C4-2B (cell line): ENCODE results near the gene HS2ST1.

Experiments used
- ZFX ChIP-seq: fragments of 450-650 bp; IDR thresholded peaks from 2 replicates; pipeline ENCODE4 v1.6.1; 2017
- TF ChIP-seq, protein P1 (sequence below): fragments of 450-650 bp; conservative IDR thresholded peaks from 2 replicates; pipeline ENCODE4 v1.5.1; 2017; ENCODE audit warnings: mild to moderate bottlenecking

GRCh38 chr1:86987446-86987845 is 73.0 kb downstream of the HS2ST1 start:
- TF ChIP-seq, protein P1, sequence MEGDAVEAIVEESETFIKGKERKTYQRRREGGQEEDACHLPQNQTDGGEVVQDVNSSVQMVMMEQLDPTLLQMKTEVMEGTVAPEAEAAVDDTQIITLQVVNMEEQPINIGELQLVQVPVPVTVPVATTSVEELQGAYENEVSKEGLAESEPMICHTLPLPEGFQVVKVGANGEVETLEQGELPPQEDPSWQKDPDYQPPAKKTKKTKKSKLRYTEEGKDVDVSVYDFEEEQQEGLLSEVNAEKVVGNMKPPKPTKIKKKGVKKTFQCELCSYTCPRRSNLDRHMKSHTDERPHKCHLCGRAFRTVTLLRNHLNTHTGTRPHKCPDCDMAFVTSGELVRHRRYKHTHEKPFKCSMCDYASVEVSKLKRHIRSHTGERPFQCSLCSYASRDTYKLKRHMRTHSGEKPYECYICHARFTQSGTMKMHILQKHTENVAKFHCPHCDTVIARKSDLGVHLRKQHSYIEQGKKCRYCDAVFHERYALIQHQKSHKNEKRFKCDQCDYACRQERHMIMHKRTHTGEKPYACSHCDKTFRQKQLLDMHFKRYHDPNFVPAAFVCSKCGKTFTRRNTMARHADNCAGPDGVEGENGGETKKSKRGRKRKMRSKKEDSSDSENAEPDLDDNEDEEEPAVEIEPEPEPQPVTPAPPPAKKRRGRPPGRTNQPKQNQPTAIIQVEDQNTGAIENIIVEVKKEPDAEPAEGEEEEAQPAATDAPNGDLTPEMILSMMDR, result no peak
- no peak for TF ChIP-seq ZFX
